Esophagus muscularis mucosa (tissue), 4 donors: ENCODE data around the gene SMIM35. TPM values are rescaled to one million over a fixed set of nuclear protein-coding genes. Genes with fewer than 3 reads are reported as not detected.

ENCODE experiments used
- DNase-seq: peaks from one replicate; pipeline ENCODE4 v3.0.0-alpha.2; 2017; ENCODE audit errors: extremely low spot score
- H3K27ac ChIP-seq, 4 donors: fragments of 200-600 bp; sonication (generic); replicated peaks in 1 of 4; 1 replicate in 3 of 4; 2 replicates in 1 of 4; pipeline ENCODE4 v1.5.1; 2016 to 2019; ENCODE audit warnings: mild to moderate bottlenecking in 1 of 4
- H3K27me3 ChIP-seq, 4 donors: fragments of 200-600 bp; sonication (generic); one replicate each; pipeline versions ENCODE4 v1.5.1 to v1.6.0; 2016 to 2019
- H3K36me3 ChIP-seq, 4 donors: fragments of 200-600 bp; sonication (generic); one replicate each; pipeline ENCODE4 v1.5.1; 2016 to 2019
- H3K4me1 ChIP-seq, 4 donors: fragments of 200-600 bp; sonication (generic); one replicate each; pipeline ENCODE4 v1.5.1; 2016 to 2019
- H3K4me3 ChIP-seq, 4 donors: fragments of 200-600 bp; sonication (generic); 1 replicate in 2 of 4; 2 replicates in 2 of 4; pipeline ENCODE4 v1.5.1; 2016 to 2019; ENCODE audit warnings: mild to moderate bottlenecking in 4 of 4, moderate library complexity in 1 of 4
- H3K9me3 ChIP-seq, 4 donors: fragments of 200-600 bp; sonication (generic); 1 replicate in 3 of 4; 2 replicates in 1 of 4; pipeline ENCODE4 v1.5.1; 2016 to 2019
- CTCF ChIP-seq, 3 experiments: fragments of 200-600 bp in 2 of 3; fragments of 450-650 bp in 1 of 3; sonication (generic) in 2 of 3; IDR thresholded peaks; one replicate each; pipeline ENCODE4 v1.5.1; 2017 to 2019; ENCODE audit warnings: antibody characterized with exemption in 3 of 3, mild to moderate bottlenecking in 2 of 3, moderate library complexity in 1 of 3
- EP300 ChIP-seq: sonication (generic); formaldehyde crosslinking; IDR thresholded peaks from one replicate; pipeline ENCODE4 v1.6.1; 2017; ENCODE audit warnings: antibody characterized with exemption
- POLR2A ChIP-seq: fragments of 450-650 bp; IDR thresholded peaks from one replicate; pipeline ENCODE4 v1.6.1; 2017; ENCODE audit warnings: antibody characterized with exemption, moderate library complexity, mild to moderate bottlenecking, low read depth
- POLR2AphosphoS5 ChIP-seq, 2 donors: sonication (generic); formaldehyde crosslinking; IDR thresholded peaks; one replicate each; pipeline ENCODE4 v1.6.1; 2017; ENCODE audit warnings: antibody characterized with exemption in 2 of 2
- WGBS: methylation state at CpG from one replicate; pipeline ENCODE4 v1.1.5; 2018; 5-methylcytosine and 5-hydroxymethylcytosine counted together
- intact Hi-C: fragments of 100-400 bp; cut with DNase I; formaldehyde crosslinking; loops from one replicate; pipeline ENCODE4 v1.15.1; 2023
- total RNA-seq, 4 donors: library from RNA; depleted of rRNA; stranded (reverse); fragments of >200 nt; gene quantifications; one replicate each; pipeline versions ENCODE4 v1.1.0 to v1.2.1, GENCODE V29; 2016

SMIM35 gene
- total RNA-seq, 4 donors from 2014 or later = not detected

GRCh38 chr11:117999354-117999993 is 87.3 kb downstream of the SMIM35 start:
- WGBS = 90% methylated on average over 3 of the region's 3 CpGs
- no peak for DNase-seq
- no peaks in the 10 kb centered on the region for H3K27me3 ChIP-seq
- no peak overlapping the region for H3K4me3 ChIP-seq
- peaks cover 0 to 21% (median 3%) of the 10 kb centered on the region in 4 donors for H3K4me1 ChIP-seq
- peaks cover 0 to 6% (median 0%) of the 10 kb centered on the region in 4 donors for H3K9me3 ChIP-seq
- intact Hi-C loops = no loop called here
- TF ChIP-seq POLR2AphosphoS5 (IDR thresholded peaks at IDR 0.05) = no peak
- TF ChIP-seq EP300 = no peak
- no peak for TF ChIP-seq CTCF (IDR thresholded peaks at IDR 0.05)
- TF ChIP-seq POLR2A = no peak
- peaks cover 0 to 14% (median 4%) of the 10 kb centered on the region in 4 donors for H3K36me3 ChIP-seq
- no peak overlapping the region for H3K27ac ChIP-seq

- Histone ChIP-seq H3K27me3 (no peaks in the 10 kb centered on the region), H3K36me3 (peaks cover 0 to 14% (median 4%) of the 10 kb centered on the region in 4 donors), H3K4me1 (peaks cover 0 to 21% (median 3%) of the 10 kb centered on the region in 4 donors), H3K4me3 (no peak overlapping the region), H3K9me3 (peaks cover 0 to 3% (median 0%) of the 10 kb centered on the region in 4 donors), H3K27ac (no peak overlapping the region)
- no peak for TF ChIP-seq CTCF (IDR thresholded peaks at IDR 0.05)
- TF ChIP-seq POLR2AphosphoS5 (IDR thresholded peaks at IDR 0.05) = no peak
- TF ChIP-seq EP300 = no peak
- TF ChIP-seq POLR2A = no peak
- intact Hi-C loops = no loop called here
- no peak for DNase-seq
- 81% methylated on average over 4 of the region's 10 CpGs for WGBS
Measured at GRCh38 chr11:117998664-117999353, 88.0 kb downstream of the SMIM35 start.

GRCh38 chr11:117997823-117998579 is 88.8 kb downstream of the SMIM35 start:
- Histone ChIP-seq H3K9me3 (no peaks in the 10 kb centered on the region), H3K4me1 (peaks cover 0 to 16% (median 3%) of the 10 kb centered on the region in 4 donors), H3K4me3 (no peak overlapping the region), H3K36me3 (peaks cover 0 to 19% (median 4%) of the 10 kb centered on the region in 4 donors), H3K27me3 (no peaks in the 10 kb centered on the region), H3K27ac (no peak overlapping the region)
- no peak for DNase-seq
- WGBS = 95% methylated on average over 9 of the region's 9 CpGs
- no peak for TF ChIP-seq CTCF (IDR thresholded peaks at IDR 0.05)
- no peak for TF ChIP-seq EP300
- TF ChIP-seq POLR2A = no peak
- no peak for TF ChIP-seq POLR2AphosphoS5 (IDR thresholded peaks at IDR 0.05)
- intact Hi-C loops = no loop called here

GRCh38 chr11:117997406-117997805 is 89.4 kb downstream of the SMIM35 start:
- intact Hi-C loops = no loop called here
- Histone ChIP-seq H3K36me3 (peaks cover 0 to 19% (median 4%) of the 10 kb centered on the region in 4 donors), H3K4me1 (peaks cover 0 to 10% (median 2%) of the 10 kb centered on the region in 4 donors), H3K27ac (no peak overlapping the region), H3K4me3 (no peak overlapping the region), H3K27me3 (no peaks in the 10 kb centered on the region), H3K9me3 (no peaks in the 10 kb centered on the region)
- no peak for TF ChIP-seq CTCF (IDR thresholded peaks at IDR 0.05)
- no peak for TF ChIP-seq POLR2A
- no peak for TF ChIP-seq POLR2AphosphoS5 (IDR thresholded peaks at IDR 0.05)
- TF ChIP-seq EP300 = no peak
- 83% methylated on average over 2 of the region's 2 CpGs for WGBS
- no peak for DNase-seq
